Sigmoid colon (tissue), 7 donors: ENCODE results near the gene SMARCA2. TPM values are rescaled to one million over a fixed set of nuclear protein-coding genes. Genes with fewer than 3 reads are reported as not detected.

ENCODE experiments used
- DNase-seq: peaks from one replicate; pipeline ENCODE4 v3.0.0-alpha.2; 2019
- H3K27ac ChIP-seq, 4 donors: fragments of 200-600 bp; sonication (generic); one replicate each; pipeline ENCODE4 v1.5.1; 2016 to 2019; ENCODE audit warnings: mild to moderate bottlenecking in 1 of 4
- H3K27me3 ChIP-seq, 3 donors: fragments of 200-600 bp; sonication (generic); one replicate each; pipeline ENCODE4 v1.5.1; 2019; ENCODE audit warnings: mild to moderate bottlenecking in 1 of 3
- H3K36me3 ChIP-seq, 4 donors: fragments of 200-600 bp; sonication (generic); one replicate each; pipeline ENCODE4 v1.5.1; 2016 to 2019
- H3K4me1 ChIP-seq, 4 donors: fragments of 200-600 bp; sonication (generic); one replicate each; pipeline ENCODE4 v1.5.1; 2017 to 2019
- H3K4me3 ChIP-seq, 4 donors: fragments of 200-600 bp; sonication (generic); one replicate each; pipeline ENCODE4 v1.5.1; 2017 to 2019; ENCODE audit warnings: mild to moderate bottlenecking in 2 of 4, moderate library complexity in 1 of 4
- H3K9me3 ChIP-seq, 4 donors: fragments of 200-600 bp in 3 of 4; sonication (generic) in 3 of 4; one replicate each; pipeline versions ENCODE4 v1.5.1 to v1.6.1; 2013 to 2019
- EP300 ChIP-seq, 4 donors: sonication (generic); formaldehyde crosslinking; IDR thresholded peaks; one replicate each; pipeline ENCODE4 v1.6.1; 2017; ENCODE audit warnings: antibody characterized with exemption in 4 of 4
- POLR2A ChIP-seq, 2 donors: fragments of 450-650 bp; IDR thresholded peaks; one replicate each; pipeline ENCODE4 v1.6.1; 2016; ENCODE audit warnings: antibody characterized with exemption in 2 of 2, mild to moderate bottlenecking in 2 of 2, moderate library complexity in 2 of 2
- POLR2AphosphoS5 ChIP-seq, 4 donors: sonication (generic); formaldehyde crosslinking; IDR thresholded peaks; one replicate each; pipeline ENCODE4 v1.6.1; 2017; ENCODE audit warnings: antibody characterized with exemption in 4 of 4
- WGBS, 2 donors: extraction: QIAGEN DNeasy Blood & Tissue Kit; methylation state at CpG; one replicate each; pipeline ENCODE4 v1.1.7; 2013; 5-methylcytosine and 5-hydroxymethylcytosine counted together
- intact Hi-C: fragments of 100-400 bp; cut with DNase I; formaldehyde crosslinking; loops from one replicate; pipeline ENCODE4 v1.15.1; 2023
- polyA plus RNA-seq, 3 donors: library from polyadenylated mRNA; stranded (reverse); fragments of 200-250 nt; gene quantifications; one replicate each; pipeline ENCODE4 v1.2.3, GENCODE V29; 2013
- total RNA-seq, 4 donors: library from RNA; depleted of rRNA; stranded (reverse); fragments of >200 nt; gene quantifications; one replicate each; pipeline ENCODE4 v1.1.0, GENCODE V29; 2016
- TF ChIP-seq, protein P1 (sequence below), 4 experiments: fragments of 450-650 bp in 3 of 4; fragments of 200-600 bp in 1 of 4; IDR thresholded peaks; one replicate each; pipeline ENCODE4 v1.5.1; 2016 to 2019; ENCODE audit warnings: antibody characterized with exemption in 4 of 4, mild to moderate bottlenecking in 3 of 4, moderate library complexity in 2 of 4
- donor health status: healthy with polysubstance abuse.
- donor health status: Bipolar disorder and iron deficiency.
- donor health status: healthy.

The SMARCA2 gene
- total and polyA plus RNA-seq, 7 donors, result 32.1 to 209 (median 75.0) TPM

DNA sequence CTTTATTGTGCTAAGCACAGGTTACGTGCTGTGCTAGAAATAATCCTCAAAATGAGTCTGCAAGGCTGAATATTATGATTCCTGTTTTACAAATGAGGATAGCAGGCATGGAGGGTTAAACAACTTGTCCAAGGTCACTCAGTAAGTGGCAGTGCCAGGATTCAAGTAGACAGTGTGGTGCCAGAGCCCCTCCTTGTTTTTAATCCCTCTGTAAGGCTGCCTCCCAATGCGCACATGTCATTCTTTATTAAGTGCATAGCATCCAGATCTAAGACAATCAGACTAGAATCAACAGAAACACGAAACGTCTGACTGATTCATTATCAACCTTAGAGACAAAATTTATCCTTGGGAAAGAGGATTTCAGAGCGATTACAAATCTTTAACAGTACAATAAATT lies 199.6 kb downstream of the SMARCA2 start:
- TF ChIP-seq, protein P1, sequence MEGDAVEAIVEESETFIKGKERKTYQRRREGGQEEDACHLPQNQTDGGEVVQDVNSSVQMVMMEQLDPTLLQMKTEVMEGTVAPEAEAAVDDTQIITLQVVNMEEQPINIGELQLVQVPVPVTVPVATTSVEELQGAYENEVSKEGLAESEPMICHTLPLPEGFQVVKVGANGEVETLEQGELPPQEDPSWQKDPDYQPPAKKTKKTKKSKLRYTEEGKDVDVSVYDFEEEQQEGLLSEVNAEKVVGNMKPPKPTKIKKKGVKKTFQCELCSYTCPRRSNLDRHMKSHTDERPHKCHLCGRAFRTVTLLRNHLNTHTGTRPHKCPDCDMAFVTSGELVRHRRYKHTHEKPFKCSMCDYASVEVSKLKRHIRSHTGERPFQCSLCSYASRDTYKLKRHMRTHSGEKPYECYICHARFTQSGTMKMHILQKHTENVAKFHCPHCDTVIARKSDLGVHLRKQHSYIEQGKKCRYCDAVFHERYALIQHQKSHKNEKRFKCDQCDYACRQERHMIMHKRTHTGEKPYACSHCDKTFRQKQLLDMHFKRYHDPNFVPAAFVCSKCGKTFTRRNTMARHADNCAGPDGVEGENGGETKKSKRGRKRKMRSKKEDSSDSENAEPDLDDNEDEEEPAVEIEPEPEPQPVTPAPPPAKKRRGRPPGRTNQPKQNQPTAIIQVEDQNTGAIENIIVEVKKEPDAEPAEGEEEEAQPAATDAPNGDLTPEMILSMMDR (IDR thresholded peaks at IDR 0.05), result no peak
- TF ChIP-seq EP300 (IDR thresholded peaks at IDR 0.05), result no peak
- TF ChIP-seq POLR2A (IDR thresholded peaks at IDR 0.05), result no peak
- no peak for TF ChIP-seq POLR2AphosphoS5 (IDR thresholded peaks at IDR 0.05)
- Histone ChIP-seq H3K4me3 (no peak overlapping the region), H3K36me3 (no peaks in the 10 kb centered on the region), H3K9me3 (no peaks in the 10 kb centered on the region), H3K27ac (no peak overlapping the region), H3K27me3 (no peaks in the 10 kb centered on the region), H3K4me1 (no peaks in the 10 kb centered on the region)
- intact Hi-C loops, result no loop called here
- 88 to 90% methylated on average over 5 of the region's 5 CpGs for WGBS, 2 donors
- no peak for DNase-seq

DNA sequence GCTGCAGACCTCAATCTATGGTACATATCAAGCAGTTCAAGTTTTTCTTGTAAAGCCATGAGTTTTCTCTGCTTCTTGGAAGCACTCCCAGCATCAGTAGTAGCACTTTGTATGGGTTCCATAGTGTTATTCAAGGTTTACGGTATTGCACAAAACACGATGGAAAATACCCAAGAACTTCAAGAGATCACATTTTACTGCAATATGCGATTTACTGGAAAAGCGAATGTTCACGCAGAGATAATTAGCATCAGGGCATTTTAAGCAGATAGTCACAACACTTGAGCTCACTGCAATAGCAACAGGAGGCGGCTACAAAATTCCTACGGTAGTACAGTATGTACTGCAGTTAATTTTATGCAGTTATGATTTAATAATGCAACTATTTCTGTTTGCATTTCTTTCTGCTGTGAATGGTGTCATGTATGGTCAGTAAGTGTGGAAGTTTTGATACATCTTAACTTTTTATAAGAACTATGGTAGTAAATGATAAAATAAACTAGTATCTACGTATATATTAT lies 200.8 kb downstream of the SMARCA2 start:
- DNase-seq, result no peak
- Histone ChIP-seq H3K27me3 (no peaks in the 10 kb centered on the region), H3K36me3 (no peaks in the 10 kb centered on the region), H3K4me1 (no peaks in the 10 kb centered on the region), H3K27ac (no peak overlapping the region), H3K4me3 (no peak overlapping the region), H3K9me3 (no peaks in the 10 kb centered on the region)
- TF ChIP-seq, protein P1 (IDR thresholded peaks at IDR 0.05), result no peak
- TF ChIP-seq POLR2A (IDR thresholded peaks at IDR 0.05), result no peak
- no peak for TF ChIP-seq EP300 (IDR thresholded peaks at IDR 0.05)
- no peak for TF ChIP-seq POLR2AphosphoS5 (IDR thresholded peaks at IDR 0.05)
- WGBS, 2 donors, result 95 to 96% methylated on average over 8 of the region's 8 CpGs
- intact Hi-C loops, result no loop called here

DNA sequence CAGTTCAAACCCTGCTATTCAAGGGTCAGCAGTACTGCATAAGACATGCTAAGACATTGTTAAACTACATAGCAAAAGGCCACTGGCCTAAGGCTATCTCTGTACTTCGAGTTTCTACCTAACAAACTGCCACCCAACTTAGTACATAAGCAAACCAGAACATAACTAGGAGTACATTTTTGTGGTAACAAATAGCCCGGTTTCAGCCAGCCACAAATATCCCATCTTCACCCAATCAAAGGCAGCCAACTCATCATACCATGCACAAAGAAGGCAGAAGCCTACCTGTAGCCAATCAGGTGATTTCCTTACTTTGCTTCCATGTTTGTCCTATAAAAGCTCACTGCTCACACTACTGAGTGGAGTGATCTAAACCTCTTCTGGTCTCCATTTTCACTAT lies 201.4 kb downstream of the SMARCA2 start:
- intact Hi-C loops, result no loop called here

DNA sequence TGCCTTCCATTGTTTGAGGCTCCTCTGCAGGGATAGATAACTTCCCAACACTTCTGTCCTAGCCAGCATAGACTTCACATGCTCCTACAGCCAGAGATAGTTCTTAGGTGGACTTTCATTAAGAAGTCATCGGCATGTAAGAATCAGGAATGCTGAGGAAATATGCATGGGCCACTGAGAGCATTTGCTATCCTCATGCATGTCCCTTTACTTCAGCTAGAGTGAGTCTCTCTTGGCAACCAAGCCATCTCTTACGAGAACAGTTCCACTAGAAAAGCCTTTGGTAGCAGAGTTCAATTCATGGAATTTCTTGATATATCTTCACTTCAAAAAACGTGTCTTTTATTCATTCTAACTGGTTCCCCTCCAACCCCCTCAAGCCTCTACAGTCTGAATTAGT lies 202.4 kb downstream of the SMARCA2 start:
- intact Hi-C loops, result no loop called here

More for the DNA sequence above, 201.4 kb downstream of the SMARCA2 start:
- whole genome bisulfite sequencing, 2 donors, result 84 to 86% methylated on average over 2 of the region's 2 CpGs
- H3K27me3 ChIP-seq, result no peaks in the 10 kb centered on the region
- no peaks in the 10 kb centered on the region for H3K9me3 ChIP-seq
- H3K36me3 ChIP-seq, result no peaks in the 10 kb centered on the region
- H3K4me1 ChIP-seq, result no peaks in the 10 kb centered on the region
- H3K27ac ChIP-seq, result no peak overlapping the region
- no peak for DNase-seq
- no peak for TF ChIP-seq POLR2AphosphoS5 (IDR thresholded peaks at IDR 0.05)
- TF ChIP-seq, protein P1 (IDR thresholded peaks at IDR 0.05), result no peak
- no peak for TF ChIP-seq EP300 (IDR thresholded peaks at IDR 0.05)
- no peak for TF ChIP-seq POLR2A (IDR thresholded peaks at IDR 0.05)
- no peak overlapping the region for H3K4me3 ChIP-seq

More for the DNA sequence above, 202.4 kb downstream of the SMARCA2 start:
- Histone ChIP-seq H3K4me1 (no peaks in the 10 kb centered on the region), H3K4me3 (no peak overlapping the region), H3K27me3 (no peaks in the 10 kb centered on the region), H3K27ac (no peak overlapping the region), H3K36me3 (no peaks in the 10 kb centered on the region), H3K9me3 (no peaks in the 10 kb centered on the region)
- no peak for DNase-seq
- 82 to 85% methylated on average over 3 of the region's 3 CpGs for WGBS, 2 donors
- TF ChIP-seq, protein P1 (IDR thresholded peaks at IDR 0.05), result no peak
- TF ChIP-seq POLR2A (IDR thresholded peaks at IDR 0.05), result no peak
- no peak for TF ChIP-seq EP300 (IDR thresholded peaks at IDR 0.05)
- TF ChIP-seq POLR2AphosphoS5 (IDR thresholded peaks at IDR 0.05), result no peak
